HepG2 (cell line): Measurements from ENCODE around the gene AHCYL2. TPM values are rescaled to one million over a fixed set of nuclear protein-coding genes. Genes with fewer than 3 reads are reported as not detected.

Experiments used
- CAMTA2 ChIP-seq: sonication (generic); formaldehyde crosslinking; IDR thresholded peaks from 2 replicates; pipeline ENCODE4 v1.4.0; 2020; ENCODE audit warnings: mild to moderate bottlenecking, missing genetic modification reagents, borderline replicate concordance
- CHD4 ChIP-seq: fragments of 200-600 bp; sonication (generic); IDR thresholded peaks from 2 replicates; pipeline ENCODE4 v1.7.0; 2017; ENCODE audit warnings: mild to moderate bottlenecking, low read length, borderline replicate concordance
- EP300 ChIP-seq, 3 experiments: sonication (generic) in 1 of 3; formaldehyde crosslinking in 1 of 3; IDR thresholded peaks; 2 replicates each; pipeline versions ENCODE4 v1.5.1 to v1.6.1; 2011 to 2020; ENCODE audit warnings: low read depth in 2 of 3, low read length in 2 of 3, borderline replicate concordance in 1 of 3, improper control_type of control experiment in 1 of 3, mild to moderate bottlenecking in 1 of 3, missing genetic modification reagents in 1 of 3, moderate library complexity in 1 of 3
- HINFP ChIP-seq: sonication (generic); formaldehyde crosslinking; IDR thresholded peaks from 2 replicates; pipeline ENCODE4 v1.4.0; 2020; ENCODE audit warnings: low read depth, mild to moderate bottlenecking, missing genetic modification reagents
- KDM5A ChIP-seq: fragments of 200-600 bp; sonication (generic); IDR thresholded peaks from 2 replicates; pipeline ENCODE4 v1.7.0; 2018; ENCODE audit warnings: antibody characterized with exemption, mild to moderate bottlenecking, low read length, borderline replicate concordance
- MYPOP ChIP-seq: sonication (generic); formaldehyde crosslinking; IDR thresholded peaks from 2 replicates; pipeline ENCODE4 v1.8.1; 2023; ENCODE audit warnings: mild to moderate bottlenecking, moderate library complexity, missing genetic modification reagents
- RXRB ChIP-seq: IDR thresholded peaks from 2 replicates; pipeline ENCODE4 v1.6.1; 2016; ENCODE audit warnings: borderline replicate concordance, missing genetic modification reagents, missing compliant biosample characterization
- SMC3 ChIP-seq: IDR thresholded peaks from 2 replicates; pipeline ENCODE4 v1.6.1; 2011; ENCODE audit warnings: low read length, improper control_type of control experiment
- STAT6 ChIP-seq: sonication (generic); formaldehyde crosslinking; IDR thresholded peaks from 2 replicates; pipeline ENCODE4 v1.4.0; 2020; ENCODE audit warnings: missing genetic modification reagents, mild to moderate bottlenecking, borderline replicate concordance
- THYN1 ChIP-seq: sonication (generic); formaldehyde crosslinking; IDR thresholded peaks from 2 replicates; pipeline ENCODE4 v1.8.1; 2023; ENCODE audit warnings: low read depth, mild to moderate bottlenecking, moderate library complexity, missing genetic modification reagents, borderline replicate concordance
- TP53 ChIP-seq: sonication (generic); formaldehyde crosslinking; conservative IDR thresholded peaks from 2 replicates; pipeline ENCODE4 v1.4.0; 2020; ENCODE audit warnings: missing genetic modification reagents
- ZNF224 ChIP-seq: sonication (generic); formaldehyde crosslinking; IDR thresholded peaks from 2 replicates; pipeline ENCODE4 v1.5.0; 2020; ENCODE audit warnings: mild to moderate bottlenecking, missing genetic modification reagents
- ZNF280D ChIP-seq: sonication (generic); formaldehyde crosslinking; IDR thresholded peaks from 2 replicates; pipeline ENCODE4 v1.5.1; 2020; ENCODE audit warnings: mild to moderate bottlenecking, missing genetic modification reagents
- ZNF512B ChIP-seq: sonication (generic); formaldehyde crosslinking; IDR thresholded peaks from 2 replicates; pipeline ENCODE4 v1.5.1; 2020; ENCODE audit warnings: missing genetic modification reagents, mild to moderate bottlenecking, borderline replicate concordance
- ZNF777 ChIP-seq: sonication (generic); formaldehyde crosslinking; IDR thresholded peaks from 2 replicates; pipeline ENCODE4 v1.4.0; 2020; ENCODE audit warnings: missing genetic modification reagents
- polyA plus RNA-seq, 8 experiments: library from polyadenylated mRNA; depleted of rRNA in 3 of 8; stranded (reverse) in 7 of 8; unstranded in 1 of 8; fragments of >200 nt; fragmentation: Illumina TruSeq in 4 of 8; extraction: Trizol in 4 of 8; gene quantifications; 2 replicates each; pipeline versions ENCODE4 v1.2.1 to v1.2.3, GENCODE V29; 2011 to 2016; ENCODE audit warnings: low read depth in 4 of 8, missing spikeins in 1 of 8, mixed read lengths in 1 of 8; ENCODE audit not compliant: insufficient read depth in 1 of 8
- total RNA-seq, 5 experiments: library from RNA; depleted of rRNA; stranded (reverse); fragments of >200 nt; fragmentation: Illumina TruSeq; extraction: Trizol; gene quantifications; 2 replicates each; pipeline ENCODE4 v1.2.3, GENCODE V29; 2016; ENCODE audit warnings: low read depth in 1 of 5

The AHCYL2 gene
- total and polyA plus RNA-seq, 2 of the 13 experiments (the other 11 are each of a cell fraction or from before 2014, with no cell fraction given), result 9.5 to 14.7 TPM

- no peak for TF ChIP-seq ZNF224 (CRISPR knock-in tag)
- no peak for TF ChIP-seq TP53 (CRISPR knock-in tag)
- TF ChIP-seq KDM5A, result no peak
- no peak for TF ChIP-seq ZNF280D (CRISPR knock-in tag)
- TF ChIP-seq STAT6, result no peak
- no peak for TF ChIP-seq ZNF512B (CRISPR knock-in tag)
- TF ChIP-seq THYN1 (CRISPR knock-in tag), result no peak
- TF ChIP-seq CHD4, result no peak
- TF ChIP-seq RXRB, result no peak
- no peak for TF ChIP-seq SMC3
- TF ChIP-seq MYPOP (CRISPR knock-in tag), result no peak; the same call in 1 of the 2 replicates
- no peak for TF ChIP-seq EP300 (IDR thresholded peaks at IDR 0.05; ENCODE audit: low read depth in 2 of 2, low read length in 2 of 2)
- TF ChIP-seq EP300 (CRISPR knock-in tag; IDR thresholded peaks at IDR 0.05; ENCODE audit: borderline replicate concordance), result no peak
- no peak for TF ChIP-seq ZNF777 (CRISPR knock-in tag)
- TF ChIP-seq HINFP (CRISPR knock-in tag), result no peak
- no peak for TF ChIP-seq CAMTA2 (CRISPR knock-in tag)
These were observed 35.8 kb upstream of the AHCYL2 start (continued) for GRCh38 chr7:129188892-129189660.
